ENCODE results near the gene DCAF8L2. TPM values are rescaled to one million over a fixed set of nuclear protein-coding genes. Genes with fewer than 3 reads are reported as not detected.

DCAF8L2 gene
- total RNA-seq, 3 donors from 2014 or later, result not detected

DNA sequence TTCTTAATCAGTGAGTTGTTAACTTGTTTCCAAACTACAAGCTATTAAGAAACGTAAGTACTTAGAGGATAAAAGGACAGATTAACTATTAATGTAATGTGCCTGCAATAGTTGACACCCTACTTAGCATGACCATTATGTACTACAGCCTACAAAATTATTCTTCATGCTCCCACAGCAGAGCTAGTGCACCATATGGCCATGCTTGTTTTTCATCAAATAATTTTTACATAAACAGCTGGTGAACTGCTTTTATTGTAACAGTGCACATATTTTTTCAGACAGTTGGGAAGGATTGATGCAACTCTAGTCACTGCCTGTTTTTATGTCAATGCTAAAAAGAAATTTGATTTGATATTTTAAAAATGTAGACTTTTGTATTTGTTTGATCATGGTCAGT, 207.4 kb downstream of the DCAF8L2 start:
- Histone ChIP-seq H3K27ac (no peak overlapping the region), H3K4me3 (no peak overlapping the region), H3K4me1 (no peaks in the 10 kb centered on the region), H3K27me3 (no peaks in the 10 kb centered on the region), H3K36me3 (no peaks in the 10 kb centered on the region), H3K9me3 (no peaks in the 10 kb centered on the region)
- TF ChIP-seq POLR2AphosphoS5 (IDR thresholded peaks at IDR 0.05), result no peak
- no peak for TF ChIP-seq CTCF (IDR thresholded peaks at IDR 0.05)
- no peak for TF ChIP-seq POLR2A (IDR thresholded peaks at IDR 0.05)
- intact Hi-C loops (cut with DNase I; ENCODE audit: low total_unique reads), result no loop called here
- no peak for DNase-seq (ENCODE audit: low spot score in 2 of 2)

Other genes starting within 250 kb of the DCAF8L2 start
- gene PPP4R3C, start 127.0 kb upstream of the DCAF8L2 start, total RNA-seq, result not detected
- gene MAGEB10, start 217.6 kb downstream of the DCAF8L2 start, total RNA-seq, result not detected